ENCODE results near the gene CNTNAP5.

The CNTNAP5 gene

GRCh38 chr2:124159166-124159565, 134.1 kb downstream of the CNTNAP5 start:
- no peak for TF ChIP-seq CTCF (IDR thresholded peaks at IDR 0.05)

- TF ChIP-seq CTCF (IDR thresholded peaks at IDR 0.05) = no peak
Measured at GRCh38 chr2:124161542-124161941, 136.5 kb downstream of the CNTNAP5 start.

- no peak for TF ChIP-seq CTCF (IDR thresholded peaks at IDR 0.05)
Measured at GRCh38 chr2:124162256-124162655, 137.2 kb downstream of the CNTNAP5 start.

GRCh38 chr2:124163840-124164239, 138.8 kb downstream of the CNTNAP5 start:
- TF ChIP-seq CTCF (IDR thresholded peaks at IDR 0.05) = no peak

- no peak for TF ChIP-seq CTCF (IDR thresholded peaks at IDR 0.05)
Measured at GRCh38 chr2:124165698-124166097, 140.6 kb downstream of the CNTNAP5 start.

GRCh38 chr2:124171472-124172063, 146.5 kb downstream of the CNTNAP5 start:
- TF ChIP-seq CTCF (IDR thresholded peaks at IDR 0.05) = no peak

GRCh38 chr2:124178719-124179118, 153.6 kb downstream of the CNTNAP5 start:
- TF ChIP-seq CTCF (IDR thresholded peaks at IDR 0.05) = no peak

GRCh38 chr2:124180635-124181034, 155.5 kb downstream of the CNTNAP5 start:
- no peak for TF ChIP-seq CTCF (IDR thresholded peaks at IDR 0.05)
